ENCODE data around the gene ETV6.

DNA sequence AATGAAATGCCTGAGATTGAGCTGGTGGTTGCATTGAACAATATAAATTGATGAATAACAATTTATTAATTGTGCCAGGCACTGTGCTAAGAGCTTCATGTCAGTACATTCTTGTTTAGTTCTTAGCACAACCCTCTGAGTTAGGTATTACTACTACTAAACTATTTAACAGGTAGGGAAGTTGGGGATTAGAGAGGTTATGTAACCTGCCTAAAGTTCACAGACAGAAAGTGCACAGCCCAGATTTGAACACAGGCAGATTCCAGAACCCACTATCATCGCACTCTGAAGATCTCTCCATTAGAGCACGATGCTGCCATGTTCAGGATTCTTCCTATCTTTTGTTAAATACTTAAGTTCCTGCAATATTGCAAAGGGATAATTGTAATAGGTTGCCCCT is 49.3 kb downstream of the ETV6 start:
- TF ChIP-seq, protein P1, sequence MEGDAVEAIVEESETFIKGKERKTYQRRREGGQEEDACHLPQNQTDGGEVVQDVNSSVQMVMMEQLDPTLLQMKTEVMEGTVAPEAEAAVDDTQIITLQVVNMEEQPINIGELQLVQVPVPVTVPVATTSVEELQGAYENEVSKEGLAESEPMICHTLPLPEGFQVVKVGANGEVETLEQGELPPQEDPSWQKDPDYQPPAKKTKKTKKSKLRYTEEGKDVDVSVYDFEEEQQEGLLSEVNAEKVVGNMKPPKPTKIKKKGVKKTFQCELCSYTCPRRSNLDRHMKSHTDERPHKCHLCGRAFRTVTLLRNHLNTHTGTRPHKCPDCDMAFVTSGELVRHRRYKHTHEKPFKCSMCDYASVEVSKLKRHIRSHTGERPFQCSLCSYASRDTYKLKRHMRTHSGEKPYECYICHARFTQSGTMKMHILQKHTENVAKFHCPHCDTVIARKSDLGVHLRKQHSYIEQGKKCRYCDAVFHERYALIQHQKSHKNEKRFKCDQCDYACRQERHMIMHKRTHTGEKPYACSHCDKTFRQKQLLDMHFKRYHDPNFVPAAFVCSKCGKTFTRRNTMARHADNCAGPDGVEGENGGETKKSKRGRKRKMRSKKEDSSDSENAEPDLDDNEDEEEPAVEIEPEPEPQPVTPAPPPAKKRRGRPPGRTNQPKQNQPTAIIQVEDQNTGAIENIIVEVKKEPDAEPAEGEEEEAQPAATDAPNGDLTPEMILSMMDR (conservative IDR thresholded peaks at IDR 0.05; ENCODE audit: low read length) = no peak
- TF ChIP-seq EZH2phosphoT487 (IDR thresholded peaks at IDR 0.05; ENCODE audit: borderline replicate concordance) = no peak
